ENCODE results near the gene TBC1D10A.

The TBC1D10A gene

DNA sequence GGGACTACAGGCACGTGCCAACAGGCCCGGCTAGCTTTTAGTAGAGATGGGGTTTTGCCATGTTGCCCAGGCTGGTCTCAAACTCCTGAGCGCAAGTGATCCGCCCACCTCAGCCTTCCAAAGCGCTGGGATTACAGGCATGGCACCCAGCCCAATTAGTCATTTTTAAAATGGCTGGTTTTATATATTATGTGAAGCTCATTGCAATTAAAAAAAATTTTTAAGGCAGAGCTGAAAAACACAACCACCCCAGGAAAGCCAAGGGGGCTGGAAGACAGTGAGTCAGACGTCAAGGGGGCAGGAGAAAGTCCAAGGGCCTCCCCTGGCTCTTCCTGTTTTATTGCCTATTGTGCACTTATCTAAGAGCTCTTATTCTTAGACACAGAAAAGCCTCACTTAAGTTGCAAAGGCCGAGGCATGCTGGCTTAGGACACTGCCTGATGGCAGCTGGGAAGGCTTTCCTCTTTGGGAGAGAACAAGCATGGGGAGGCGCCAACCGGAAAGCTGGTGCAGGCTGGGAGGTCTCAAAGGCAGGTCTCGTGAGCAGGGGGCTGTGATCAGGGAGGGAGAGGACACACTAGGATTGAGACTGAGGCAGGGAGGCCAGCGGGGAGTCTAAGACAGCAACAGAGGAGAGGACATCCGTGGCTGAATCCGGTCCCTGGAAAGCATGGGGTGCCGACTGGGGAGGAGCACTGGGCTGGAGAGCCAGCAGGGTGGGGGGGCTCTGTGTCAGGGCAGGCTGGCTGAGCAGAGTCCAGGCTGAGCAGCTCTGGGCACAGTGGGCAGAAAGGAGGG is 49.0 kb downstream of the TBC1D10A start:
- TF ChIP-seq TAF1 (IDR thresholded peaks at IDR 0.05; ENCODE audit: borderline replicate concordance, low read depth, low read length) (no peak), POLR2AphosphoS5 (IDR thresholded peaks at IDR 0.05; ENCODE audit: low read depth, low read length) (no peak)
- DNase-seq (ENCODE audit: insufficient read length) (no peak), FAIRE-seq (no peak)

- DNase-seq (ENCODE audit: insufficient read length): no peak
- FAIRE-seq: no peak
- TF ChIP-seq POLR2A (IDR thresholded peaks at IDR 0.05; ENCODE audit: low read depth, low read length) (no peak), POLR2AphosphoS5 (IDR thresholded peaks at IDR 0.05; ENCODE audit: low read depth, low read length) (no peak), TAF1 (IDR thresholded peaks at IDR 0.05; ENCODE audit: borderline replicate concordance, low read depth, low read length) (no peak)
These were observed 50.7 kb downstream of the TBC1D10A start for GRCh38 chr22:30276039-30276438.

DNA sequence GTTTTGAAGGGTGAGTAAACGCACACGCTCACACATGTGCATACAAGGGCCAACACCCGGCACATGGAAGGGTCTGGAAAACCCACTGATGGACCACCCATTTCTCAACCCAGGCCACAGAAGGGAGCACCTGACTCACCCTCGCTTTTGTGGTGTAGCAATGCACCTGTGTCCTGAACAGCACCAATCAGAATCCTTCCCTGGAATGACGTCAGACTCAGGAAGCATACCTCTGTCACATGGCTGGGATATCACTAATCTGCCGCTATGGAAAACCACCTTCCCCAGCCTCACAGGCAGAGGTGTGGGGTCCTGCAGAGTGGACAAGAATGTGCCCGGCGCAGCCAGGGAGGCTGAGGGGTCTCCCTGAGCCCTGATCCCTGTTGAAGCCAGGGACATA is 51.1 kb downstream of the TBC1D10A start:
- FAIRE-seq: no peak
- TF ChIP-seq POLR2A (IDR thresholded peaks at IDR 0.05; ENCODE audit: low read depth, low read length) (no peak), TAF1 (IDR thresholded peaks at IDR 0.05; ENCODE audit: borderline replicate concordance, low read depth, low read length) (no peak)
- no peak for DNase-seq (ENCODE audit: insufficient read length)

GRCh38 chr22:30274437-30274812 is 52.3 kb downstream of the TBC1D10A start:
- DNase-seq (ENCODE audit: insufficient read length) (no peak), FAIRE-seq (no peak)
- TF ChIP-seq POLR2AphosphoS5 (IDR thresholded peaks at IDR 0.05; ENCODE audit: low read depth, low read length): no peak
- no peak for TF ChIP-seq POLR2A (IDR thresholded peaks at IDR 0.05; ENCODE audit: low read depth, low read length)
- TF ChIP-seq TAF1 (IDR thresholded peaks at IDR 0.05; ENCODE audit: borderline replicate concordance, low read depth, low read length): no peak

- FAIRE-seq (no peak), DNase-seq (ENCODE audit: insufficient read length) (no peak)
- TF ChIP-seq POLR2AphosphoS5 (IDR thresholded peaks at IDR 0.05; ENCODE audit: low read depth, low read length) (no peak), TAF1 (IDR thresholded peaks at IDR 0.05; ENCODE audit: borderline replicate concordance, low read depth, low read length) (no peak), POLR2A (IDR thresholded peaks at IDR 0.05; ENCODE audit: low read depth, low read length) (no peak)
These were observed 52.9 kb downstream of the TBC1D10A start for GRCh38 chr22:30273711-30274436.

- FAIRE-seq (no peak), DNase-seq (ENCODE audit: insufficient read length) (no peak)
- TF ChIP-seq POLR2A (IDR thresholded peaks at IDR 0.05; ENCODE audit: low read depth, low read length) (no peak), TAF1 (IDR thresholded peaks at IDR 0.05; ENCODE audit: borderline replicate concordance, low read depth, low read length) (no peak), POLR2AphosphoS5 (IDR thresholded peaks at IDR 0.05; ENCODE audit: low read depth, low read length) (no peak)
These were observed 53.8 kb downstream of the TBC1D10A start for GRCh38 chr22:30272781-30273601.

- no peak for DNase-seq (ENCODE audit: insufficient read length)
These were observed 55.9 kb downstream of the TBC1D10A start for GRCh38 chr22:30270832-30271231.

GRCh38 chr22:30268331-30268730 is 58.4 kb downstream of the TBC1D10A start:
- DNase-seq (ENCODE audit: insufficient read length) (no peak), FAIRE-seq (no peak)
- TF ChIP-seq TAF1 (IDR thresholded peaks at IDR 0.05; ENCODE audit: borderline replicate concordance, low read depth, low read length) (no peak), POLR2A (IDR thresholded peaks at IDR 0.05; ENCODE audit: low read depth, low read length) (no peak), POLR2AphosphoS5 (IDR thresholded peaks at IDR 0.05; ENCODE audit: low read depth, low read length) (no peak)

More at GRCh38 chr22:30270832-30271231, 55.9 kb downstream of the TBC1D10A start:
- FAIRE-seq: no peak
- no peak for TF ChIP-seq TAF1 (IDR thresholded peaks at IDR 0.05; ENCODE audit: borderline replicate concordance, low read depth, low read length)
- no peak for TF ChIP-seq POLR2AphosphoS5 (IDR thresholded peaks at IDR 0.05; ENCODE audit: low read depth, low read length)
- no peak for TF ChIP-seq POLR2A (IDR thresholded peaks at IDR 0.05; ENCODE audit: low read depth, low read length)

DNA sequence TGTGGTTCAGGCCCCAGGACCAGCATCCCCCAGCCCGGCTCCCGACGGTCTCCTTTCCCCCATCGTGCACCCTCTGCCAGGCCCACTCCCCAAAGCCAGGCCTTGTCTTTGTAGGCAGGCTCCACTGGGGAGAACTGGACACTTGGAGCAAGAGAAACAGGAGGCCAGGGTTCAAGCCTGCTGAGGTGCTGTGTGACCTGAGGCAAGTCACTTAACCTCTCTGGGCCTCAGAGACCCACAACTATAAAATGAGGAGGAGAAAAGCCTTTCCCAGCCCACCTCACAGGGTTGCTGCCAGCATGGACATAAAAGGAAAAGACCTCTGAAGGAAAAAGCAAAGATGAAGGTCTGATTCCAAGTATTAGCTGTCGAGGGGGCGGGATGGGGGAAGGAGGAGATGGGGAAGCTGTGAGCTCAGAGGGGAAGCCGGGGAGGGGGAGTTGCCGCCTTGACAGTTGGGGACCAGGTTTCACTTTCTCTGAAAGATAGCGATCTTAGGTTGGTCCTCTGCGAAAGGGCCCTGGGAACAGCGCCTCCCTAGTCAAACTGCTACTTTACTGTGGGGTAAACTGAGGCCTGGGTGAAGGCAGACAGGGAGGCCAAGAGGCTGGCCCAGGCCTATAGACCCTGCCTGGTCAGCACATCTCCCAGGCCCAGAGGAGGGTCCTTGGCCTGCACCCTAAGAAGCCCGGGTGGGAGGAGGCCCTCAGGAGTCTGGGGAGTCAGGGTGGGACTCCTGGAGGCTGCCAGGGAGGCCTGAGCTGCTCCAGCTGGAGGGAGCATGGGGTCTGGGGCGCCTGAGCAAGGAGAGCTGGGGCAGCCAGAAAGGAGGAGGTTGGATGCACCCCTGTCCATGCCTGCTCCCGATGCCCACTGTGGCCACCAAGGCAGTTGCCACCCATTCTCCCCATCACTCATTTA is 59.1 kb downstream of the TBC1D10A start:
- FAIRE-seq (no peak), DNase-seq (ENCODE audit: insufficient read length) (no peak)
- TF ChIP-seq POLR2AphosphoS5 (IDR thresholded peaks at IDR 0.05; ENCODE audit: low read depth, low read length) (no peak), POLR2A (IDR thresholded peaks at IDR 0.05; ENCODE audit: low read depth, low read length) (no peak), TAF1 (IDR thresholded peaks at IDR 0.05; ENCODE audit: borderline replicate concordance, low read depth, low read length) (no peak)

- no peak for TF ChIP-seq POLR2AphosphoS5 (IDR thresholded peaks at IDR 0.05; ENCODE audit: low read depth, low read length)
- TF ChIP-seq TAF1 (IDR thresholded peaks at IDR 0.05; ENCODE audit: borderline replicate concordance, low read depth, low read length): no peak
- TF ChIP-seq POLR2A (IDR thresholded peaks at IDR 0.05; ENCODE audit: low read depth, low read length): no peak
- peak; percentile 64 for FAIRE-seq
- peak; percentile 61 for DNase-seq (ENCODE audit: insufficient read length)
These were observed 60.0 kb downstream of the TBC1D10A start, which contains the start of gene OSM for GRCh38 chr22:30266445-30267381. Gene OSM, minus strand, starts transcription at chr22:30266851. Its CDS starts 52 bp downstream, at chr22:30266799.

Data from GM12892 (cell line).